ENCODE measurements around the gene PRAME.

- no peak for TF ChIP-seq GATA3 (IDR thresholded peaks at IDR 0.05; ENCODE audit: low read depth, low read length)
- no peak for TF ChIP-seq GATA2 (IDR thresholded peaks at IDR 0.05; ENCODE audit: low read depth, low read length)
Measured at GRCh38 chr22:22573047-22573889, 14.2 kb upstream of the PRAME start.
